ENCODE data around the gene GRK1.

Gene GRK1

DNA sequence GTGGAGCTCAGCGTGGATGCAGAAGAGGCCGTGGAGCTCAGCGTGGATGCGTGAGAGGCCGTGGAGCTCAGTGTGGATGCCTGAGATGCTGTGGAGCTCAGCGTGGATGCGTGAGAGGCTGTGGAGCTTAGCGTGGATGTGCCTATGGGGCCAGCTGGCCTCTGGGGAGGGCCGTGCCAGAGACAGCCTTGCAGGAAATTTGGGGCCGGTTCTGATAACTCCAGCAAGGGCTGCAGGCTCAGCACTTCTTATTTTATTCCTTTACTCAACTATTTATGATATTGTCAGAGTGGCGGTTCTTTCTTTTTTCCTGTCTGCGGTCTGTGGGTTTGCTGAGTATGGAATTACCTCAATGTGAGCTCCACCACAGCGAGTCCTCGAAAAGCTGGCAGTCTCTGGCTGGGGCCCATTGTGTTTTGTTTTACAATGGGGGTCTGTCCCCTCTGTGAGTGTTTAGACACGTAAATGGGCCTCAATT, 74.2 kb downstream of the GRK1 start:
- no peak for TF ChIP-seq POLR2A (IDR thresholded peaks at IDR 0.05; ENCODE audit: extremely low read depth, insufficient read length)
- TF ChIP-seq, protein P1, sequence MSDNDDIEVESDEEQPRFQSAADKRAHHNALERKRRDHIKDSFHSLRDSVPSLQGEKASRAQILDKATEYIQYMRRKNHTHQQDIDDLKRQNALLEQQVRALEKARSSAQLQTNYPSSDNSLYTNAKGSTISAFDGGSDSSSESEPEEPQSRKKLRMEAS (IDR thresholded peaks at IDR 0.05; ENCODE audit: low read depth, low read length) = peak; percentile 58; the same call in 1 of the 2 replicates
- TF ChIP-seq, protein P2, sequence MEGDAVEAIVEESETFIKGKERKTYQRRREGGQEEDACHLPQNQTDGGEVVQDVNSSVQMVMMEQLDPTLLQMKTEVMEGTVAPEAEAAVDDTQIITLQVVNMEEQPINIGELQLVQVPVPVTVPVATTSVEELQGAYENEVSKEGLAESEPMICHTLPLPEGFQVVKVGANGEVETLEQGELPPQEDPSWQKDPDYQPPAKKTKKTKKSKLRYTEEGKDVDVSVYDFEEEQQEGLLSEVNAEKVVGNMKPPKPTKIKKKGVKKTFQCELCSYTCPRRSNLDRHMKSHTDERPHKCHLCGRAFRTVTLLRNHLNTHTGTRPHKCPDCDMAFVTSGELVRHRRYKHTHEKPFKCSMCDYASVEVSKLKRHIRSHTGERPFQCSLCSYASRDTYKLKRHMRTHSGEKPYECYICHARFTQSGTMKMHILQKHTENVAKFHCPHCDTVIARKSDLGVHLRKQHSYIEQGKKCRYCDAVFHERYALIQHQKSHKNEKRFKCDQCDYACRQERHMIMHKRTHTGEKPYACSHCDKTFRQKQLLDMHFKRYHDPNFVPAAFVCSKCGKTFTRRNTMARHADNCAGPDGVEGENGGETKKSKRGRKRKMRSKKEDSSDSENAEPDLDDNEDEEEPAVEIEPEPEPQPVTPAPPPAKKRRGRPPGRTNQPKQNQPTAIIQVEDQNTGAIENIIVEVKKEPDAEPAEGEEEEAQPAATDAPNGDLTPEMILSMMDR (IDR thresholded peaks at IDR 0.05; ENCODE audit: low read depth, low read length) = no peak
- TF ChIP-seq MYC (IDR thresholded peaks at IDR 0.05; ENCODE audit: low read depth, low read length) = peak; percentile 77; the same call in 1 of the 2 replicates
- H3K4me3 ChIP-seq (ENCODE audit: low read depth, low read length) = peak overlapping the region; percentile 45
- peak; percentile 93 for DNase-seq (ENCODE audit: low read depth)

DNA sequence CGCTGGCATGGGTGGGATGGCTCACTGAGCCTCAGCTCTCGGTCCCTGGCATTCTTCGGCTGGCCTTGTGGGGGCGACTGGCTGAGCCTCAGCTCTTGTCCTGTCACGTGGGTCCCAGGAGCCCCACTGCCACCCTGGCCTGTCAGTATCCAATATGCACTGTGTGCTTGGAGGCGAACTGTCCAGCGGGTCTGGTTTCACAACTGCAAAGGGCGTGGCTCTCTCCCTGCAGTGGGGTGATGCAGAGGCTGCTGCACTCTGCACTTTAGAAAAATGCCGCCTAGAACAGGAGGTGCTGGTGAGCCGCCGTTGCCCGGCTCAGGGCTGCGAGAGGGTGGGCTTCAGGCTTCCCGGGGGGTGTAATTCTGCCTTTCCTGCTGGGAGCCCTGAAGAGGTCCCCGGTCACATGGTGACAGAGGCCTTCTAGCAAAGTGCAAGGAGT, 75.0 kb downstream of the GRK1 start:
- H3K4me3 ChIP-seq (ENCODE audit: low read depth, low read length) = peak overlapping the region; percentile 45
- TF ChIP-seq MYC (IDR thresholded peaks at IDR 0.05; ENCODE audit: low read depth, low read length) (peak; percentile 83; the same call in 1 of the 2 replicates), POLR2A (IDR thresholded peaks at IDR 0.05; ENCODE audit: extremely low read depth, insufficient read length) (peak; percentile 42)
- TF ChIP-seq, protein P2 (IDR thresholded peaks at IDR 0.05; ENCODE audit: low read depth, low read length) = peak; percentile 59
- TF ChIP-seq, protein P1 (IDR thresholded peaks at IDR 0.05; ENCODE audit: low read depth, low read length) = peak; percentile 97
- DNase-seq (ENCODE audit: low read depth) = peak; percentile 98

DNA sequence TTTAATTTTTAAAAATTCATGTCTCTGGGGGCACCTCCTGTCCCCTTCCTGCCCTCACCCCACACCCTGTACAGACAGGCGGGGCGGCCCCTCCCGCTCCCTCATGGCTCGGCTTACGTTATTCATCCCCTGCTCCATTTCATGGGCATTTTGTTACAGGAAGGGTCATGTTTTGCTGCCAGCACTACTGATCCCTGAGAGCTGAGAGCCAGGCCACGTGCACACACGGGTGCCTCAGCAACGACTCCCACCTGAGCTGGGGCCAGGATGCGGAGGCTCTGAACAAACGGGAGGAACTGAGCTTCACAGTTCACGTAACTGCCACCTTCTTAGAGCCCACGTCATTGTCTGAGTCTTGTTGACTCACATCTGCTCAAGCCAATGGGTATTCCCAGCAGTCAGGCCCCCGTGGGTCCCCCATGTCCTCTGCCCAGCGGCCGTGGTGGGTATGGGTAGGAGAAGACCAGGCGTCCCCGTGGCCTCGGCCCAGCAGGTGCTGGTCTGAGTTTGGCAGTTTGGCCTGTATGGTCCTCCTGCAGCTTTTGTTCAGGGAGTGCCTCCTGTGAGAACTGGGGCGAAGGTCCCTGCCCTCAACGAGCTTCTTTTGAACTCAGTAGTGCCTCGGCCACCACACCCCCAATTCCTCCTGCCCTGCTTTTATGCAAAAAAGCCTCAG, 75.6 kb downstream of the GRK1 start:
- TF ChIP-seq, protein P1 (IDR thresholded peaks at IDR 0.05; ENCODE audit: low read depth, low read length) = peak; percentile 91
- TF ChIP-seq MYC (IDR thresholded peaks at IDR 0.05; ENCODE audit: low read depth, low read length) (no peak; the same call in none of the 2 replicates), POLR2A (IDR thresholded peaks at IDR 0.05; ENCODE audit: extremely low read depth, insufficient read length) (peak; percentile 0)
- peak; percentile 73 for DNase-seq (ENCODE audit: low read depth)

DNA sequence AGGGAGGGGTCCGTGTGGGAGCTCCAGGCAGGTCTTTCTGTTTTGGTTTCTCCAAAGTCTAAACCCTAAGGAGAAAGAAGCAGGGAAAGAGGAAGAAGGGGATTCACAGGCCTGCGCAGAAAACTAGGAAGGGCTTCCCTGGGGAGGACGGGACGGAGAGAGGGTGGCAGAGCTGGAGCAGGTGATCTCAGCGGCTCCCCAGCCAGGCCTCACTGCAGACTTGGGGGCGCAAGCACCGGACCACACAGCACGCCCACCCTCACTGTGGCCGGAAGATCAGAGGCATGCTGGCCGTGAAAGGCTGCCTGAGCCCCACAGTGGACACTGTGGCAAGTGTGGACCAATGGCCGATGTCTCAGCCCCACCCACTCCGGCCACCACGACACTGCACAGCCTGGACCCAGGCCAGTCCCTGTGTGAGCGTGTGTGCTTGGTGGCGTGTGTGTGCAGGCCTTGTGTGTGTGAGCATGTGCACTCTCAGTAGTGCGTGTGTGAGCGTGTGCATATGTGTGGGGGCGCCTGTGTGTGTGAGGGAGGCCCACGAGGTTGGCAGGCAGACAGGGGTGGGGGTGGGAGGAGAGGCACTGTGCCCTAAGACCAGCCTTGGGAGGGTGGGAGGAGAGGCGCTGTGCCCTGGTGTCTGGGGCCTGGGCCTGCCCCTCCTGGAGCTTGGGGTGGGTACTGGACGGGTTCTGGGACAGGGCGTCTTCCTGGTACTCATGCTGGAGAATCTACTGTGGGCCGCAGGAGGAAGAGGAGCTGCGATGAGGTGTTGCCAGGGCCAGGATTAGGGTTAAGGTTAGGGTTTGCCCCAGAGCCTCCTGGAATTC, 76.6 kb downstream of the GRK1 start:
- no peak for DNase-seq (ENCODE audit: low read depth)
- TF ChIP-seq, protein P1 (IDR thresholded peaks at IDR 0.05; ENCODE audit: low read depth, low read length) = no peak
- TF ChIP-seq MYC (IDR thresholded peaks at IDR 0.05; ENCODE audit: low read depth, low read length) (no peak), POLR2A (IDR thresholded peaks at IDR 0.05; ENCODE audit: extremely low read depth, insufficient read length) (no peak)
- TF ChIP-seq, protein P2 (IDR thresholded peaks at IDR 0.05; ENCODE audit: low read depth, low read length) = no peak
- H3K4me3 ChIP-seq (ENCODE audit: low read depth, low read length) = no peak overlapping the region

More for the DNA sequence above, 75.6 kb downstream of the GRK1 start:
- H3K4me3 ChIP-seq (ENCODE audit: low read depth, low read length) = peak overlapping the region; percentile 45

DNA sequence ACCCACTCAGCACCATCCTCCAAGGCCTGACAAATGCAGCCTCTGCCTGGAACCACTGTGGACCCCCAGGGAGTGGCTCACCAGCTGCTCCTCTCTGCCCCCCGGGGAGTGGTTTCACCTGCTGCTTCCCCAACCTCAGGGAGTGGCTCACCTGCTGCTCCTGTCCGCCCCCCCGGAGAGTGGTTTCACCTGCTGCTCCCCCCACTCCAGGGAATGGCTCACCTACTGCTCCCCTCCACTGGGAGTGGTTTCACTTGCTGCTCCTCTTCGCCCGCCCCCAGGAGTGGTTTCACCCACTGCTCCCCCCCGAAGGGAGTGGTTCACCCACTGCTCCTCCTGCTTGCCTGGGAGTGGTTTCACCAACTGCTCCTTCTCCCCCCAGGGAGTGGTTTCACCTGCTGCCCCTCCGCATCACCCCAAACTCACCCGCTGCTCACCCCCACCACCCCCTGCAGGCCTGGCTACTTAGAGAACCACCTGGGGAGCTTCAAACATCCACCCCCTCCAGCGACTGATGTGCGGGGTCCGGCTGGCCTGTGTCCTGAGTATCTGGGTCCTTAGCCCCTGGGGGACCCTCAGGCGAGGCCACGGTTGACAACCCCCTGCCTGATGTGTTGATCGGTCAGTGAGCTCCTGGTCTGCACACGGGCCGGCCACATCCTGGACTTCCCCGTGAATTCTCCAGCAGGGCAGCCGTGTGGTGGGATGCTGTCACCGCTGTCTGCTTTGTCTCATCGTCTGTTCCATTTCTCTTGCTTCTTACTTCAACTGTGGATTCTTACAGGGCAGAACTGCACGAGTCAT, 77.4 kb downstream of the GRK1 start:
- DNase-seq (ENCODE audit: low read depth) = peak; percentile 39
- TF ChIP-seq, protein P2 (IDR thresholded peaks at IDR 0.05; ENCODE audit: low read depth, low read length) = no peak
- no peak for TF ChIP-seq MYC (IDR thresholded peaks at IDR 0.05; ENCODE audit: low read depth, low read length)
- no peak for TF ChIP-seq POLR2A (IDR thresholded peaks at IDR 0.05; ENCODE audit: extremely low read depth, insufficient read length)
- TF ChIP-seq, protein P1 (IDR thresholded peaks at IDR 0.05; ENCODE audit: low read depth, low read length) = no peak
- no peak overlapping the region for H3K4me3 ChIP-seq (ENCODE audit: low read depth, low read length)

All from NB4 (cell line).